ENCODE data around the gene YIPF2.
"Not testable (repeated sequence)": the region's sequence is repeated elsewhere in the genome, so short reads cannot be mapped to it uniquely, and the experiment has no call there.

- TF ChIP-seq CTCF, POLR2A (IDR thresholded peaks at IDR 0.05): not testable (repeated sequence)
Observed at GRCh38 chr19:10959277-10959968, 31.0 kb upstream of the YIPF2 start.

All from testis (tissue), 2 donors.